GM18873 (cell line): ENCODE data around the gene APBB2.

ENCODE experiments used
- ATAC-seq: cut with Tn5 transposase; IDR thresholded peaks from one replicate; pipeline ENCODE4 v1.9.1; 2021; ENCODE audit warnings: mild to moderate bottlenecking, moderate library complexity, moderate number of reproducible peaks; ENCODE audit not compliant: unreplicated experiment, low FRiP score

The APBB2 gene

DNA sequence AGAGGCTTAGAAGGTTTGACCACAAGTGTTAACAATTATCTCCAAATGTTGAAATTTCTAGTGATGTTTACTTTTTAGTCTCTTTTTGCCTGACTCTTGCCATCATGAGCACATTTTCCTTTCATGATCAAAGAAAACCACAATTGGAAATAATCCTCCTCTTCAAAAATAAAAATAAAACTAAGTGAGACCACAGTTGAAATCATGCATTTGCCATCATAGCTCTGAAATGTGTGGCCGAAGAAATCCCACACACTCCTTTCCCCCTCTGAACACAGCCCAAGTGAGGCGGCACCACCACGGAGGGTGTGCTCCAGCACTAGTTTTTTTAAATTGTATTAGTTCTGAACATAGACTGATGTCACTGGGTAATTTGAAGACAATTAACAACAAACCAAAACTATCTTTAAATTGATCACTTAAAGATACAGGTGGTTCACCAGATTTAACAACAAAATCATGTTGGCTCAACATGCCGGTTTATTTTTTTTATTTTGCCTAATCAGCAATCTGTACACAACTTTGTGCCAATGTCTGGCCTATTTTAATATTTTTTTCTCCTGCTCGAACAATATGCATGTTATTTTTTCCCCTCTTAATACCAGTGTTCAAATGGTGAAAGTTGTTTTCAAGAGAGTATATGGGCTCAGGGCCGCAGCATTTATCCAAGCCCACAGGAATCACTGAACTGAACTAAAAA lies 17.6 kb downstream of the APBB2 start:
- ATAC-seq: no peak

- ATAC-seq: no peak
Observed at GRCh38 chr4:41192136-41192535, 22.2 kb downstream of the APBB2 start.

DNA sequence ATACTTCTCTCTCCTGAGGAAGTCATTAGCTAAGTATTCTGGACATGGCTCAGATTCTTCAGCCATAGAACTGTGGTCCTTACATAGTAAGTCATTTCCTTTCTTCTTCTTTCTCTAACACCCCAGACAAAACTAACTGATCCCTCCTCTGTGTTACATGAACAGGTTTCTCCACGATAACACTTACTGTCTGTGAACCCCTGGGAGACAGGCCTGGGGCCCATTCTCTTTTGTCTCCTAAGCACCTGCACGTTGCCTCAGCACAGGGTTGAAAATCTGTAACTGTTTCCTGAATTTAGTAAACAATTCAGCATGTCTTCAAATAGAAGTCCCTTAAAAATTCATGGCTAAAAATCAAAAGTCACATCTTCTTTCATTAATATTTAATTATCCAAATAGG lies 24.7 kb downstream of the APBB2 start:
- ATAC-seq: no peak

DNA sequence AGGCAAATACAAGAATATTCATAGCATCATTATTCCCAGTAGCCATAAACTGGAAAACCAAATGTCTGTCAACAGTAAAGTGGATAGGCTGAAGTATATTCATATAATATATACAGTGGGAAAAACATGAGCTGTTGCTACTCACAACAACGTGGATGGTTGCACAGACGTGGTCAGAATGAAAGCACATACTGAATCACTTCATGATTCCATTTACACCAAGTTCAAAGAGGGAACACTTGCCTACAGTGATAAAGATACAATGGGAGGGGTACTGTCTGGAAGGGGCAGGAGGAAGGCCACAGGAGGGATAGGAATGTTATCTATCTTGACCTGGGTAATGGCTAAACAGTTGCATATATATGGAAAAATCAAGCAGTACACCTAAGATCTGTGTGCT lies 25.3 kb downstream of the APBB2 start:
- no peak for ATAC-seq

DNA sequence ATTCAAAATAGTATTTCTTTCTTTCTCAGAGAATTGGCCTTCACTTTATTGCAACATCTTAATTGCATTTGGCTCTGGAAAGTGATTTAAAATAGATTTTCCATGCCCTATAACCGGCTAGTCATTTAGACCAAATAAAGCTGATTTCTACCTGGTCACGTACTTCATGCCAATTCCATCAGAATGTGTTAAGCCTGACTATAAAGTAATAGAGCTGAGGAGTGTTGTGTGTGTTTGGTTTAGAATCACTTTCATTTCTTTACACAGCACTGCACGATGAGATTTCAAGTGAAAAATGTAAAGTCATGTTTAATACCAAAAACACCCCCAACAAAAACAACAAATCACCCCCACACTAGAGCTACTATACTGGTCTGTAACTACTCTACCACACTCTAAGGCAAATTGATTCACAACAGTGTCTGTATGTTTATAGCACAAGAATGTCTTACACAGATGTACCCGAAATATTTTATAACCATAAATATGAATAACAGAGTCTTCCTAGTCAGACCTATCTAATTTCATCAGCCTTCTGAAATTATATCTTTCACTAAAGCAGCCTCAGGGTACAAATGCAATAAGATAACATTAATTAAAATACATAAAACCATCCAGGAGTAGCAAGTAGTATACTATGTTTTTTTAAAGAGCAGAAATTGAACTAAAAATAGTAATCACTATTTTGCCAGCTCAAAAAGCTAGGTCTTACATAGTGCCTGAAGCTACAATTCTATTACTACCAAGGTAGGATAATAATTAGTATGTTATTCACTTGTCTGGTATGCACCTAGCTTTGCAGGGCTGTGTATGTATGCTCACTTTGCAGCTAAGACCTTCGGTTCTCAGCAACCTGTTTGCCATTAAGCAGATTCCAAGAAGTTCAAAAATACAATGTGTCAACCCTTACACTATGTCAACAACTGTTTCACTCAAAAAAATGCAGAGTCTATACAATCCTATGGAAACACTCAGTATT lies 28.4 kb downstream of the APBB2 start:
- no peak for ATAC-seq

- ATAC-seq: no peak
Observed at GRCh38 chr4:41184009-41184408, 30.3 kb downstream of the APBB2 start.

- ATAC-seq: no peak
Observed at GRCh38 chr4:41183021-41183553, 31.3 kb downstream of the APBB2 start.

- ATAC-seq: no peak
Observed at GRCh38 chr4:41181037-41181436, 33.3 kb downstream of the APBB2 start.

DNA sequence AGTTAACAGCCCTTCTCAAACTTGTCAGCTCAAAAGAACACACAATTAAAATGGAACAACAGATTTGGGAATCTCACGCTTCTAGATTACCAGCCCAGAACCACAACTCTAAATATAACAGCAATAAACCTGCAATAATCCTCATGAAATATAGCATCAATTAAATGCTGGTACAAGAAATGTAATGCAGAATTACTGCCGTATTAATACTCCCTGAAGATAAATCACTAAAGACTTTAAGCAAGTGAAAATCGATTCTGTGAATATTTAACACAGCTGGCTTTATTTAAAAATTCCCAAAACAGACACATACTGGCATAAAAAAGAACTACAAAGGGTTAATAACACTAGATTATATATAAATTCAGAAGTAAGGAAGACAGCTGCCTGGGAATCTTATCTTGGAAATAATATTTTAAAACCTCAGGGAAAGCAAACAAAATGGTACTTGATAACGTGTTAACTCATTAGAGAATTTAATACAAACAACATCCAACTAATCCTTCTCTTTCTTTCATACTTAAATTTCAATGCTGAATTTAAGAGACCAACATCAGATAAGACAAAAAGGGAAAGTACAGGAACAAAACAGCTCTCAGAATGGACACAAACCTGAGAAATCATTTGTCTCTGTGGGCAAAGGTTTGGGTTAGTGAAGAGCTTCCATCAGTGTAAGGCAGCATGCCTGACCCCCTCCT lies 34.7 kb downstream of the APBB2 start:
- no peak for ATAC-seq

GRCh38 chr4:41178372-41179370 lies 35.7 kb downstream of the APBB2 start:
- no peak for ATAC-seq

GRCh38 chr4:41177016-41177415 lies 37.3 kb downstream of the APBB2 start:
- ATAC-seq: no peak

- no peak for ATAC-seq
Observed at GRCh38 chr4:41176340-41176739, 38.0 kb downstream of the APBB2 start.

- ATAC-seq: no peak
Observed at GRCh38 chr4:41175794-41176193, 38.5 kb downstream of the APBB2 start.

DNA sequence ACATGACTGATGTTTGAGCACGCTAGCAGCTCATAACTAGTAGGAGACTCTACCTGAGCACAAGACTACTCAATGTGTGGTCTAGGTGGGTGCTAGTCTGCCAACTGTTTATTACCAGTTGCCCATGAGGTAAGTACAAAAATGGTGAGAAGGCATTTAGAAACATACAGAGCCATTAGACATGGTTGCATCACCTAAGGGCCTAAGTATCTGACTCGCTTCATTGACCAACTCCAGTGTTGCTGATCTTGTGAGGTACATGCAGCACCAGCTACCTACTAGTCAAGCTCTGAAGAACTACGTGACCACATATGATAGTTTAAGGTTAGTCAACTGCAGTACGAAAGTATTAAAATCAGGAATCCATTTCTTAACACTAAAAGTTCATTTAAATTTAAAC lies 39.9 kb downstream of the APBB2 start:
- ATAC-seq: no peak

- no peak for ATAC-seq
Observed at GRCh38 chr4:41172786-41173185, 41.6 kb downstream of the APBB2 start.

- ATAC-seq: no peak
Observed at GRCh38 chr4:41169256-41169800, 45.0 kb downstream of the APBB2 start.

DNA sequence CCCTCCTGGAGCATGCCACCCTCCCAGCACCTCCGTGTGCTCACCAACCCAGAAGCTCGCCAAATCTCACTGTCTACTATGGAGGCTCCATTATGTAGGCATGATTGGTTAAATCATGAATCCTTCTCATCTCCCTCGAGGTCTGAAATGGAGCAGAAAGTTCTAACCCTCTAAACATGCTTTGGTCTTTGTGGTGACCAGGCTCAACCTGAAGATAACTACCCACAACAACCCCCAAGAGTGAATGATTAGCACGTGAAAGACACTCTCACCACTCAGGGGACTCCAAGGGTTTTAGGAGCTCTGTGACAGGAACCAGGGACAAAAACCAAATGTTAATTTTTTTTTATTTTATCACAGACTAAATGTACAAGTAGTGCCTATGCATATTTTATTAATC lies 47.2 kb downstream of the APBB2 start:
- no peak for ATAC-seq

GRCh38 chr4:41164405-41164804 lies 49.9 kb downstream of the APBB2 start:
- ATAC-seq: no peak

DNA sequence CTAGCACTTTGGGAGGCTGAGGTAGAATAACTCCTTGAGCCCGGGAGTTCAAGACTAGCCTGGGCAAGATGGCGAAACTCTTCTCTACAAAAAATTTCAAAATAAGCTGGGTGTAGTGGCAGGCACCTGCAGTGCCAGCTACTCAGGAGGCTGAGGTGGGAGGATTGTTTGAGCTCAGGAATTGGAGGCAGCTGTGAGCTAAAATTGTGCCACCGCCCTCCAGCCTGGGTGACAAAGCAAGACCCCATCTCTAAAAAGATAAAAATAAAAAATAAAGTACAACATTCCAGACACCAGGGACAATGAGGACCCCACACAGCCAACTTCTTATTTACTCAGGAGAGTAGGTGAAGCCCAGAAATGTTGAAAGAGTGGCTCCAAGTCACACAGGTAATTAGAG lies 53.0 kb downstream of the APBB2 start:
- no peak for ATAC-seq
